SK-N-SH (cell line): ENCODE data around the gene CD300A. TPM values are rescaled to one million over a fixed set of nuclear protein-coding genes. Genes with fewer than 3 reads are reported as not detected.

Experiments
- CTCF ChIA-PET: fragments of 300-600, 350-600 bp; formaldehyde crosslinking; extraction: SDS; loops from one replicate; lab custom pipeline; 2021; lab: Yijun Ruan, JAX
- POLR2A ChIA-PET: fragments of 350-600 bp; sonication (Branson Sonifier 250); formaldehyde crosslinking; extraction: SDS; loops from one replicate; lab custom pipeline; 2020; ENCODE audit warnings: antibody characterized with exemption, inconsistent platforms; lab: Yijun Ruan, JAX
- DNase-seq: peaks from one replicate; pipeline ENCODE4 v3.0.0; 2012
- H2AFZ ChIP-seq: fragments of 200-600 bp; sonication (generic); 2 replicates; pipeline ENCODE4 v1.8.1; 2016; ENCODE audit warnings: antibody characterized with exemption, mild to moderate bottlenecking, low read depth
- H3F3A ChIP-seq: fragments of 200-600 bp; sonication (generic); replicated peaks from 2 replicates; pipeline ENCODE3; 2016; ENCODE audit warnings: antibody characterized with exemption, mild to moderate bottlenecking; ENCODE audit not compliant: insufficient read depth
- H3K27ac ChIP-seq, 2 experiments: fragments of 200-500 bp in 1 of 2; fragments of 200-600 bp in 1 of 2; sonication (Bioruptor generic) in 1 of 2; sonication (generic), shearing (Covaris generic) in 1 of 2; 2 replicates each; pipeline versions ENCODE4 v1.5.1 to v1.6.1; 2014 to 2016; ENCODE audit warnings: low read depth in 2 of 2, inconsistent platforms in 1 of 2, low read length in 1 of 2, mild to moderate bottlenecking in 1 of 2, mixed read lengths in 1 of 2
- H3K27me3 ChIP-seq: fragments of 200-600 bp; sonication (generic), shearing (Covaris generic); 2 replicates; pipeline ENCODE4 v1.6.1; 2016; ENCODE audit warnings: mixed run types; ENCODE audit not compliant: insufficient read depth
- H3K36me3 ChIP-seq, 2 experiments: fragments of 200-500 bp in 1 of 2; fragments of 200-600 bp in 1 of 2; sonication (Bioruptor generic) in 1 of 2; sonication (generic) in 1 of 2; replicated peaks in 1 of 2; 2 replicates each; pipeline versions ENCODE3 to v1.5.1; 2014 to 2016; ENCODE audit warnings: low read length in 1 of 2, mild to moderate bottlenecking in 1 of 2; ENCODE audit not compliant: insufficient read depth in 2 of 2, control insufficient read depth in 1 of 2
- H3K4me1 ChIP-seq, 2 experiments: fragments of 200-500 bp in 1 of 2; fragments of 200-600 bp in 1 of 2; sonication (Bioruptor generic) in 1 of 2; sonication (generic), shearing (Covaris generic) in 1 of 2; 2 replicates each; pipeline versions ENCODE4 v1.5.1 to v1.6.1; 2014 to 2016; ENCODE audit warnings: low read depth in 1 of 2, low read length in 1 of 2, mixed run types in 1 of 2; ENCODE audit not compliant: insufficient read depth in 2 of 2, control insufficient read depth in 1 of 2
- H3K4me2 ChIP-seq: fragments of 200-600 bp; sonication (generic), shearing (Covaris generic); 2 replicates; pipeline ENCODE4 v1.6.1; 2017; ENCODE audit warnings: mixed run types
- H3K4me3 ChIP-seq, 2 experiments: fragments of 200-500 bp in 1 of 2; fragments of 200-600 bp in 1 of 2; sonication (Bioruptor generic) in 1 of 2; sonication (generic), shearing (Covaris generic) in 1 of 2; 2 replicates each; pipeline versions ENCODE4 v1.5.1 to v1.8.1; 2014 to 2016; ENCODE audit warnings: low read depth in 2 of 2, inconsistent platforms in 1 of 2, low read length in 1 of 2, mild to moderate bottlenecking in 1 of 2, mixed read lengths in 1 of 2, moderate library complexity in 1 of 2
- H3K79me2 ChIP-seq: fragments of 200-600 bp; sonication (generic); 2 replicates; pipeline ENCODE4 v1.8.1; 2017; ENCODE audit warnings: mild to moderate bottlenecking; ENCODE audit not compliant: insufficient read depth
- H3K9ac ChIP-seq: fragments of 200-600 bp; sonication (generic); 2 replicates; pipeline ENCODE4 v1.6.1; 2017; ENCODE audit warnings: mixed run types
- H3K9me2 ChIP-seq: fragments of 200-600 bp; sonication (generic); 2 replicates; pipeline ENCODE4 v1.6.1; 2017; ENCODE audit warnings: mixed run types
- H3K9me3 ChIP-seq: fragments of 200-600 bp; sonication (generic); 2 replicates; pipeline ENCODE4 v1.6.1; 2017; ENCODE audit warnings: mixed run types, mild to moderate bottlenecking, moderate library complexity
- H4K20me1 ChIP-seq: fragments of 200-600 bp; sonication (generic); 2 replicates; pipeline ENCODE4 v1.6.1; 2017; ENCODE audit warnings: mild to moderate bottlenecking, mixed run types; ENCODE audit not compliant: insufficient read depth
- EZH2phosphoT487 ChIP-seq: fragments of 200-600 bp; sonication (generic); IDR thresholded peaks from 2 replicates; pipeline ENCODE4 v1.6.1; 2017; ENCODE audit warnings: low read depth, mixed run types, mild to moderate bottlenecking, antibody characterized with exemption, moderate library complexity, borderline replicate concordance
- FOXJ3 ChIP-seq: sonication (generic); formaldehyde crosslinking; IDR thresholded peaks from 2 replicates; pipeline ENCODE4 v1.5.1; 2020; ENCODE audit warnings: mild to moderate bottlenecking, missing genetic modification reagents
- IRF3 ChIP-seq: fragments of 150-350 bp; IDR thresholded peaks from 2 replicates; pipeline ENCODE4 v1.6.1; 2016; ENCODE audit warnings: mild to moderate bottlenecking, low read depth, low read length
- NFIC ChIP-seq: IDR thresholded peaks from 2 replicates; pipeline ENCODE4 v1.4.0; 2012; ENCODE audit warnings: borderline replicate concordance
- NRF1 ChIP-seq: IDR thresholded peaks from 2 replicates; pipeline ENCODE4 v1.6.1; 2012; ENCODE audit warnings: low read depth, mild to moderate bottlenecking, low read length
- REST ChIP-seq: IDR thresholded peaks from 2 replicates; pipeline ENCODE4 v1.6.1; 2012; ENCODE audit warnings: mild to moderate bottlenecking, low read depth, low read length, moderate library complexity
- RFX5 ChIP-seq: IDR thresholded peaks from 2 replicates; pipeline ENCODE4 v1.6.1; 2012; ENCODE audit warnings: mild to moderate bottlenecking, improper control_type of control experiment, low read length
- SIN3A ChIP-seq: IDR thresholded peaks from 2 replicates; pipeline ENCODE4 v1.6.1; 2012; ENCODE audit warnings: low read depth, mild to moderate bottlenecking, low read length, moderate library complexity, borderline replicate concordance
- TEAD4 ChIP-seq: IDR thresholded peaks from 2 replicates; pipeline ENCODE4 v1.4.0; 2012; ENCODE audit warnings: mild to moderate bottlenecking, borderline replicate concordance; ENCODE audit not compliant: insufficient read depth
- YY1 ChIP-seq: IDR thresholded peaks from 2 replicates; pipeline ENCODE4 v1.4.0; 2012; ENCODE audit warnings: low read depth, mild to moderate bottlenecking
- ZBTB33 ChIP-seq: IDR thresholded peaks from 2 replicates; pipeline ENCODE4 v1.4.0; 2012; ENCODE audit warnings: low read depth, borderline replicate concordance
- WGBS: methylation state at CpG from one replicate; pipeline ENCODE4 v1.1.6; 2017; ENCODE audit warnings: low lambda C conversion rate; 5-methylcytosine and 5-hydroxymethylcytosine counted together
- polyA plus RNA-seq, 3 experiments: library from polyadenylated mRNA; depleted of rRNA; stranded (reverse); fragments of >200 nt; gene quantifications; 2 replicates each; pipeline ENCODE4 v1.2.3, GENCODE V29; 2012
- TF ChIP-seq, protein P1 (sequence below): IDR thresholded peaks from 2 replicates; pipeline ENCODE4; 2012
- TF ChIP-seq, protein P2 (sequence below): IDR thresholded peaks from 2 replicates; pipeline ENCODE4 v1.4.0; 2012; ENCODE audit warnings: low read depth, borderline replicate concordance

Gene CD300A
- polyA plus RNA-seq, 1 of the 3 experiments (the other 2 are of a cell fraction), result not detected

DNA sequence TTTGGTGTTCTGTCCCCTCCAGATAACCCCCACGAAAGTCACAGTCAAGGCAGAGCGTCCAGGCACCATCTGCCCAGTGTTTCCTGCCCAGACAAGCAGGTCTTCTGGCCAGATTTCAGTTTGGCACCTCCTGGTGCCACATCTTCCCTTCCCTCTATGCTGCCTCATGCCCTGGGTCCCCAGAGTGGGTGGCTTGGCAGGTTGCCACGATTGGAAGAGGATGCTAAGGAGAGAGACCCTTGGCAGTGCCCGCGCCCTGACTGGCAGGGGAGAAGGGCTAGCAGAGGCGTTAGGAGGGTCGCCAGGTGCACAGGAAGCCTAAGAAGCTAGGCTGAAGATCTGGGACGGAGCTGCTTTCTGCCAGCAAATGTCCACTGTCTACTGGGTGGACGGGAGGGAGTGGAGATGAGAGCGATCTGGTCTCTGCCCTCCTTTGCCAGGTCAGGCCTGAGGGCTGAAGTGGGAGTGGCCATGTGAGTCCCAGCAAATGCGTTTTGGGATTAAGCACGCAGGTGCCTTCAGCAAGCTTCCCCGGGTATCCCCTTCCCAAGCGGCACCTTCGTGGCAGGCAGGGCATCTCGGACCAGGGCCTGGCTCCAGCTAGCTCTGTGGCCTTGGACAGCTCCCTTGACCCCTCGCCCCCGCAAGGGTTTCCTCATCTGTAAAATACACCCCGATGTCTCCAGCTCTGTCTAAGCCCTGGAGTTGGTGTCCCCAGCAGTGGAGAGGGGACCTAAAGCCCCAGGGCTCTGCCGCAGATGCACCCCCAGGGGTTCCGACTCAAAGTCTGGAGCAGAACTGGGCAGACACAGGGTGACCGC, 13.4 kb upstream of the CD300A start:
- CTCF ChIA-PET, result interaction anchor here (0.9 to 8.3 kb wide), 8 partner anchors 16 to 194 kb away, joined by 3 to 122 read pairs (median 7); no protein-coding TSS in a partner anchor
- H3K9me3 ChIP-seq, result no peaks in the 10 kb centered on the region
- H3K4me2 ChIP-seq, result no peak overlapping the region
- no peak for DNase-seq
- H3K4me1 ChIP-seq, result peaks cover 0 to 20% of the 10 kb centered on the region in 2 experiments; a peak in 2 of 4 replicates
- H4K20me1 ChIP-seq, result no peaks in the 10 kb centered on the region
- H3K4me3 ChIP-seq, result peak overlapping the region in 1 of 2 experiments; percentile 22; a peak in 1 of 4 replicates
- TF ChIP-seq, protein P1, sequence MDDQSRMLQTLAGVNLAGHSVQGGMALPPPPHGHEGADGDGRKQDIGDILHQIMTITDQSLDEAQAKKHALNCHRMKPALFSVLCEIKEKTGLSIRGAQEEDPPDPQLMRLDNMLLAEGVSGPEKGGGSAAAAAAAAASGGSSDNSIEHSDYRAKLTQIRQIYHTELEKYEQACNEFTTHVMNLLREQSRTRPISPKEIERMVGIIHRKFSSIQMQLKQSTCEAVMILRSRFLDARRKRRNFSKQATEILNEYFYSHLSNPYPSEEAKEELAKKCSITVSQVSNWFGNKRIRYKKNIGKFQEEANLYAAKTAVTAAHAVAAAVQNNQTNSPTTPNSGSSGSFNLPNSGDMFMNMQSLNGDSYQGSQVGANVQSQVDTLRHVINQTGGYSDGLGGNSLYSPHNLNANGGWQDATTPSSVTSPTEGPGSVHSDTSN, result no peak
- TF ChIP-seq RFX5, result no peak
- no peak for TF ChIP-seq NFIC
- TF ChIP-seq SIN3A, result no peak
- TF ChIP-seq IRF3, result no peak
- TF ChIP-seq REST, result no peak
- TF ChIP-seq TEAD4, result no peak
- TF ChIP-seq EZH2phosphoT487, result no peak
- TF ChIP-seq NRF1, result no peak
- no peak for TF ChIP-seq YY1
- TF ChIP-seq FOXJ3 (CRISPR knock-in tag), result no peak
- TF ChIP-seq ZBTB33, result no peak
- TF ChIP-seq, protein P2, sequence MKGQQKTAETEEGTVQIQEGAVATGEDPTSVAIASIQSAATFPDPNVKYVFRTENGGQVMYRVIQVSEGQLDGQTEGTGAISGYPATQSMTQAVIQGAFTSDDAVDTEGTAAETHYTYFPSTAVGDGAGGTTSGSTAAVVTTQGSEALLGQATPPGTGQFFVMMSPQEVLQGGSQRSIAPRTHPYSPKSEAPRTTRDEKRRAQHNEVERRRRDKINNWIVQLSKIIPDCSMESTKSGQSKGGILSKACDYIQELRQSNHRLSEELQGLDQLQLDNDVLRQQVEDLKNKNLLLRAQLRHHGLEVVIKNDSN, result no peak
- H3K27me3 ChIP-seq, result no peaks in the 10 kb centered on the region
- H3K36me3 ChIP-seq, result no peaks in the 10 kb centered on the region
- no peaks in the 10 kb centered on the region for H3K9me2 ChIP-seq
- no peak overlapping the region for H2AFZ ChIP-seq
- no peak overlapping the region for H3K27ac ChIP-seq
- H3K9ac ChIP-seq, result no peak overlapping the region
- H3F3A ChIP-seq, result no peaks in the 10 kb centered on the region
- POLR2A ChIA-PET, result interaction anchor here (1.0 kb wide), 1 partner anchor 73 kb away, joined by 3 read pairs; no protein-coding TSS in a partner anchor
- no peaks in the 10 kb centered on the region for H3K79me2 ChIP-seq
- 67% methylated on average over 12 of the region's 22 CpGs for WGBS
